T-helper 9 cell (primary cell): ENCODE measurements around the gene GABARAP.

Experiments used
- DNase-seq: peaks from one replicate; pipeline ENCODE4 v3.0.0-alpha.2; 2020
- total RNA-seq, 2 donors: gene quantifications; one replicate each; lab custom pipeline; 2026; lab: John Stamatoyannopoulos, UW

The GABARAP gene
- total RNA-seq: 3.8 to 5.6 reads per million in 2 donors

GRCh38 chr17:7241783-7242716 lies at the start of gene GABARAP:
GABARAP (minus strand) TSS chr17:7242449; CDS start chr17:7242330, 119 bp downstream.
- DNase-seq: peak; percentile 94

DNA sequence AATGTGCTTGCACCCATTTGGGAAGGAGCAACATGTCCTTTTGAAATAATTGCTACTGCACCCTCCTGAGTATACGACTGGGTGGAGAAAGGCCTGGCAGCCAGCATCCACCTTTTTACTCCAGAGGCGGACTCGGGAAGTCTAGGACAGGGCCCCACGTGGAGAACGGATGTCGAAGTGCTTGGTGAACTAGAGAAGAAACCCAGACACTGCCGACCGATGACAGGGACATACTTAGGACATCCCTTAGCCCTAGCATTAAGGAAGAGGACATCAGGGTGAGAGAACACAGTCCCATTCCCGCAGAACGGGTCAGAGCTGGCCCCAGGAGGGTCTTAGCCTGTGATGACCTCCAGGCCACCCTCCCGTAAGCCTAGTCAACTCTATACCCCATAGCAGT lies 48.4 kb upstream of the GABARAP start:
- DNase-seq: no peak

DNA sequence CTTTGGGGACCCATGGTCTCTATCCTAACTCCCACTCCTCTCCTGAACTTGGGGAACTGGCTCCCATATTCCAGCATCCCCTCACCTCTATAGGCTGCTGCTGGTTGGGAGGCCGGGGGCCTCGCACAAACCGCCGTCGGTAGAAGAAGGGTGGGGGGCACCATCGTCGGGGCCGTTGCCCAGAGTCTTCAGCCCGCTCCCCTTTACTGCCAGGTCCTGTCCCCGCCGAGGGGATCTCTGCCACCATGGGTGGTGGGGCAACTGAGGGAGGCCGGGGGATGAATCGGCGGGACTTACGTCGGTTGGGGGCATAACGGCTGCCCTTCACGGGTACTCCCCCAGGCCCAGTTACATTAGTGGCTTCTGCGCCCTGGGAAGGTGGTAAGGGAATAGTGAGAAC lies 47.9 kb upstream of the GABARAP start:
- no peak for DNase-seq

- DNase-seq: no peak
These were observed 47.2 kb upstream of the GABARAP start for GRCh38 chr17:7289256-7290032.

DNA sequence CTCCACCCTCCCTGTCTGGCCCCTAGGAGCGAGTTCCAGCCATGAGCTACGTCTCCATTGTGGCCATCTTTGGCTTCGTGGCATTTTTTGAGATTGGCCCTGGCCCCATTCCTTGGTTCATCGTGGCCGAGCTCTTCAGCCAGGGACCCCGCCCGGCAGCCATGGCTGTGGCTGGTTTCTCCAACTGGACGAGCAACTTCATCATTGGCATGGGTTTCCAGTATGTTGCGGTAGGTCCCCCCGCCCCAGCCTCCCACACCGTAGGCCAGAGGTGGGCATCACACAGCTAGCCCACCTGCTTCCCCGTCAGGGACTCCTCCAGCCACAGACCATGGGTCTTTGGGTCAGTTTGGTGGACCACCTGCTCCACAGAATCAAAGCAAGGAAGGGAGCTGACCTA lies 43.4 kb upstream of the GABARAP start:
- no peak for DNase-seq

- DNase-seq: no peak
These were observed 42.7 kb upstream of the GABARAP start for GRCh38 chr17:7284911-7285310.

GRCh38 chr17:7283471-7284216 lies 41.4 kb upstream of the GABARAP start:
- no peak for DNase-seq

- no peak for DNase-seq
These were observed 40.6 kb upstream of the GABARAP start for GRCh38 chr17:7282752-7283321.

- no peak for DNase-seq
These were observed 39.9 kb upstream of the GABARAP start for GRCh38 chr17:7281953-7282751.

DNA sequence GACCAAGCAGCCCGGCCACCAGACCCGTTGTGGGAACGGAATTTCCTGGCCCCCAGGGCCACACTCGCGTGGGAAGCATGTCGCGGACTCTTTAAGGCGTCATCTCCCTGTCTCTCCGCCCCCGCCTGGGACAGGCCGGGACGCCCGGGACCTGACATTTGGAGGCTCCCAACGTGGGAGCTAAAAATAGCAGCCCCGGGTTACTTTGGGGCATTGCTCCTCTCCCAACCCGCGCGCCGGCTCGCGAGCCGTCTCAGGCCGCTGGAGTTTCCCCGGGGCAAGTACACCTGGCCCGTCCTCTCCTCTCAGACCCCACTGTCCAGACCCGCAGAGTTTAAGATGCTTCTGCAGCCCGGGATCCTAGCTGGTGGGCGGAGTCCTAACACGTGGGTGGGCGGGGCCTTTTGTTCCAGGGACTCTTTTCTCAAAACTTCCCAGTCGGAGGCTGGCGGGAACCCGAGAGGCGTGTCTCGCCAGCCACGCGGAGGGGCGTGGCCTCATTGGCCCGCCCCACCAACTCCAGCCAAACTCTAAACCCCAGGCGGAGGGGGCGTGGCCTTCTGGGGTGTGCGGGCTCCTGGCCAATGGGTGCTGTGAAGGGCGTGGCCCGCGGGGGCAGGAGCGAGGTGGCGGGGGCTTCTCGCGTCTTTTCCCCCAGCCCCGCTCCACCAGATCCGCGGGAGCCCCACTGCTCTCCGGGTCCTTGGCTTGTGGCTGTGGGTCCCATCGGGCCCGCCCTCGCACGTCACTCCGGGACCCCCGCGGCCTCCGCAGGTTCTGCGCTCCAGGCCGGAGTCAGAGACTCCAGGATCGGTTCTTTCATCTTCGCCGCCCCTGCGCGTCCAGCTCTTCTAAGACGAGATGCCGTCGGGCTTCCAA lies 39.1 kb upstream of the GABARAP start, which contains the start of gene SLC2A4:
Gene SLC2A4, plus strand, starts transcription at position 645 of the 879 bp plus-strand sequence. Its CDS starts 217 bp downstream, at position 862.
- DNase-seq: peak; percentile 68

DNA sequence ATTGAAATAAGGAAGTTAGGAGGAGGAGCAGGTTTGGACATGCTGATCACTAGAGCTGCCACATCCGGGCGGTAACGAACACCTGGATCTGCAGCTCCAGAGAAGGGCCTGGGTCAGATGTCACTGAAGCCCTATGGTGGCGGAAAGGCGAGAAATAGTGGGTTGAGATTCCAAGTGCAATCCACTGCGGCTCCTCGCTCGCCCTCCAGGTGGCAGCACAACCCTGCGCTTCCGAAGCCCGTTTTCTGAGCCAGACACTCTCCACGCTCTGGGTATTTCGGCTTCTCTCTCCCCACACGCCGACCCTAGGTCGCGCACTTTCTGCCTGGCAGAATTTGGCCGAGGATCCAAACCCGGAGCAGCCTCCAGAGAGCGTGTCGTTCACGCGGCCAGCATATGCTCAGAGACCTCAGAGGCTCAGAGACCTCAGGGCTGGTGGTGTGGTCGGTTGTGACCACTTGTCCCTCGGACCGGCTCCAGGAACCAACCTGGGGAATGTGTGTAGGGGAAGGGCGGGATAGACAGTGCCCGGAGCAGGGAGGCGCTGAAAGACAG lies 38.3 kb upstream of the GABARAP start:
- DNase-seq: peak; percentile 74

DNA sequence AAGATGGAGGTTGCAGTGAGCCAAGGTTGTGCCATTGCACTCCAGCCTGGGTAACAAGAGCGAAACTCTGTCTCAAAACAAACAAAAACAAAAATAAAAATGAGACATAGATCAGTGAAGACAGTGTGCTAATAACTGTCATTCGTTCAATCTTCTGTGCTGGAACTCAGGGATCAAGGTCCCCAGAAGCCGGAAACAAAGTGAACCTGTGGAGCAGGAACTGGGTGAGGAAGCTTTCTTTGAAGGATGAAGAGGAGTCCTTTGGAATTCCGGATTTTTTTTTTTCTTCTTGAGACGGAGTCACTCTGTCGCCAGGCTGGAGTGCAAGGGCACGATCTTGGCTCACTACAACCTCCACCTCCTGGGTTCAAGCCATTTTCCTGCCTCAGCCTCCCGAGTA lies 37.2 kb upstream of the GABARAP start:
- DNase-seq: no peak

DNA sequence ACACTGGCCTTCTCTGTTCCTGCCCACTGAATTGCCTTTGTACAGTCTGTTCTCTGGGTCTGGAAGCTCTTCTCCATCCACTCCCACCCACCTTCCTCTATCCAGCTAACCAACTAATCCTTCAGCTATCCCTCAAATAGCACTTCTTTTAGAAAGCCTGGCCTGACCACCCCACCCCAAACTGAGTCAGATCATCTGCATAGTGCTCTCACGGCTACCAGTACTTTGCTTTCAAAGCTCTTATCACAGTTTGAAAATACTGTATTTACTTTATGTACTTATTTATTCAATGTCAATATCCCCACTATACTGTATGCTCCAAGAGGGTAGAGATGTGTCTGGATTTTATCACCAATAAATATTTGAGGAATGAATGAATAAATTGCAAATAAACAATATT lies 24.5 kb upstream of the GABARAP start:
- DNase-seq: no peak

GRCh38 chr17:7263801-7264078 lies 21.5 kb upstream of the GABARAP start:
- no peak for DNase-seq

GRCh38 chr17:7262935-7263800 lies 20.9 kb upstream of the GABARAP start:
- no peak for DNase-seq

GRCh38 chr17:7262192-7262934 lies 20.1 kb upstream of the GABARAP start, which contains the start of gene CLDN7:
CLDN7 (minus strand) TSS chr17:7262478; CDS start chr17:7262043, 435 bp downstream.
- no peak for DNase-seq

GRCh38 chr17:7261379-7262191 lies 19.3 kb upstream of the GABARAP start:
- DNase-seq: no peak
